G401 (cell line): ENCODE results near the gene MAFG. TPM values are rescaled to one million over a fixed set of nuclear protein-coding genes. Genes with fewer than 3 reads are reported as not detected.
"Not testable (repeated sequence)": the region's sequence is repeated elsewhere in the genome, so short reads cannot be mapped to it uniquely, and the experiment has no call there.

ENCODE experiments used
- DNase-seq: peaks from one replicate; pipeline ENCODE4 v3.0.0-alpha.2; 2015; ENCODE audit warnings: low spot score
- in situ Hi-C: cut with HindIII; loops from 2 replicates; pipeline ENCODE4 v1.10.0; 2016; ENCODE audit warnings: low sequenced_read_pairs, mixed read lengths
- total RNA-seq: library from RNA; depleted of rRNA; stranded (reverse); fragments of >200 nt; shearing (Covaris generic); gene quantifications from 2 replicates; pipeline ENCODE4 v1.2.3, GENCODE V29; 2014

MAFG gene
- total RNA-seq, 1 experiment from 2014 or later, result 15.6 TPM

DNA sequence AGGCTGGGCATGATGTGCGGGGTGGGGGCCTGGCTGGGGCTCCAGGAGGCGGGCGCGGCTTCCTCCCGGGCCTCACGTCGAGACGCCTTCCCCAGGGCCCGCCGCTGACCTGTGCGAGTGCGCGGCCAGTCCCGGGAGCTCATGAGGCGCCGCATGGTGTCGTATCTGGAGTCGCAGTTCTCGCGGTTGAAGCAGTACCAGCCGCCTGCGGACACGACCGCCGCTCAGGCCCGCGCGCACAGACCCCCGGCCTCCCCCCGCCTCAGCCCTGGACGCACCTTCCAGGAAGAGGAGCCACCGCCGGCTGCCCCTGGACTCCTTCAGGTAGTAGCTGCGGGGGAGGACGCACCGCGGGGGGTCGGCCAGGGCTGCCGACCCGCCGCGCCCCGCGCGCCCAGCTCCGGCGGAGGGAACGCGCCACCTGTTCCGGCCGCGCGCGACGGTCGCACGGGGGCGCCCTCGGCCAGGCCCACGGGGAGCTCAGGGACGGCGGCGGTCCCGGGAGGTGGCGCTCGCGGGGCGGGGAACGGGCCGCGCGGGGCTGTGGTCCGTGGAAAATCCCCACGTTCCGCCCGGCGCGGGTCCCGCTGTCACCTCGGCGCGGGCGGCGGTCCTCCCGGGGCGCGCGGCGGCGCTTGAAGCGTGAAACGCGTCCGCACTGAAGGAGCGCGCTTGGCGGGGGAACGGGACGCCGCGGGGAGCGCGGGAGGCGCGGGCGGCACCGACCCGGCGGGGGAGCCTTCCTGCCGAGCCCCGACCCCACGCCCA lies 32.0 kb upstream of the MAFG start:
- in situ Hi-C loops, result no loop called here
- peak; percentile 34 for DNase-seq

GRCh38 chr17:81958633-81959342 lies 31.3 kb upstream of the MAFG start:
- in situ Hi-C loops, result no loop called here
- no peak for DNase-seq

DNA sequence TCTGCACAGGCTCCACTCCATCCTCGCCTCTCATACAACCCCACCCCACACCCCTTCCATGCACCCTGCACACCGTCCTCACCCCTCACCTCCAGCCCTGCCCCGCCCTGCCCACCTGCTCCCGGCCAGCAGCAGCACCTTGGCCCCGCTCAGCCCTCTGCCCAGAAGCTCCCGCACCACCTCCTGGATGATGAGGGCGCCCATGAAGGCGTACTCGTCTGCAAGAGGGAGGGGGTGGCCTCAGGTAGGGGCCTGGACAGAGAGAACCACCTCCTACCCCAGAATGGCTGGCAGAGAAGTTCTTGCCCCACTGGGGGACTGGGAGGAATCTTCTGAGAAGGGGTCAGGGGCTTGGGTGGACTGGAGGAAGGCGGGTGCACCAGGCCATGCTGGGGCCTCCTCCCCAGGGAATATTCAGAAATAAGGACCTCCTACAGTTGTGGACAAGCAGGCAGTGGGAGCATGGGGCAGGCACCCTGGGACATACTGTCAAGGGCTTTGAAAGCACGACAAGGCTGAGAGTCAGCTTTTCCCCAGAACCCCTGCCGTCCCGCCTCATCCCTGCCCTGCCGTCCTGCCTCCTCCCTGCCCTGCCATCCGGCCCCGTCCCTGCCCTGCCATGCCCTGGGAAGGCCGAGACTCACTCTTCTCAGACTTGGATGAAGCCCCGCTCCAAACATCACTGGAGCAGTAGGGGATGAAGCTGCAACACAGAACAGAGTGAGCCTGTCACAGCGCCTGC lies 30.3 kb upstream of the MAFG start:
- DNase-seq, result no peak
- in situ Hi-C loops, result no loop called here

GRCh38 chr17:81956607-81957589 lies 29.4 kb upstream of the MAFG start:
- in situ Hi-C loops, result no loop called here
- DNase-seq, result no peak

DNA sequence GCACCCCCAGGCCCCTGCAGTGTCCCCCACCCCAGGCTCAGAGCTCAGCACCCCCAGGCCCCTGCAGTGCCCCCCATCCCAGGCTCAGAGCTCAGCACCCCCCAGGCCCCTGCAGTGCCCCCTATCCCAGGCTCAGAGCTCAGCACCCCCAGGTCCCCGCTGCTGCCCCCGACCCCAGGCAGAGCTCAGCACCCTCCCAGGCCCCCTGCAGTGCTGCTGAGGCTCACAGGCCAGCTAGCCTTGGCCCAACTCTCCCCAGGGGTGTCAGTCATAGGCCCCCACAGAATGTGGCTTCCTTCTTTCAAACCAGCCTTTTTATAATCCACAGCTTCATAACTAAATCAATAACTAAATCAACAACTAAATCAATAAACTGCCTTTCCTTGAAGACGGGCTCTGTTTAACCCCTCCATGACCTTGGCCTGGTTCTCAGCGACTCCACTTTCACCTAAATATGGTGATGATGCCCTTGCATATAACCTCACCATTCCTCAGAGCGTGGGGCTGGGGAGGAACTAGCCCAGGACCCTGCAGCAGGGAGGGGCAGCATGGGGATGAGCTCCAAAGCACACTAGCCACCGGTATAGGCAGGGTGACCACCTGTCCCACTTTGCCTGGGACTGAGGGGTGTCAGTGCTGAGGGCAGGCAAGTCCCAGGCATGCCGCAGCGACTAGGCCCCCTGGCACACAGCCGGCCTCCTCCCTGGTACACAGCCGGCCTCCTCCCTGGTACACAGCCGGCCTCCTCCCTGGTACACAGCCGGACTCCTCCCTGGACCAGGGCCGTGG lies 28.4 kb upstream of the MAFG start:
- DNase-seq, result no peak
- in situ Hi-C loops, result no loop called here

DNA sequence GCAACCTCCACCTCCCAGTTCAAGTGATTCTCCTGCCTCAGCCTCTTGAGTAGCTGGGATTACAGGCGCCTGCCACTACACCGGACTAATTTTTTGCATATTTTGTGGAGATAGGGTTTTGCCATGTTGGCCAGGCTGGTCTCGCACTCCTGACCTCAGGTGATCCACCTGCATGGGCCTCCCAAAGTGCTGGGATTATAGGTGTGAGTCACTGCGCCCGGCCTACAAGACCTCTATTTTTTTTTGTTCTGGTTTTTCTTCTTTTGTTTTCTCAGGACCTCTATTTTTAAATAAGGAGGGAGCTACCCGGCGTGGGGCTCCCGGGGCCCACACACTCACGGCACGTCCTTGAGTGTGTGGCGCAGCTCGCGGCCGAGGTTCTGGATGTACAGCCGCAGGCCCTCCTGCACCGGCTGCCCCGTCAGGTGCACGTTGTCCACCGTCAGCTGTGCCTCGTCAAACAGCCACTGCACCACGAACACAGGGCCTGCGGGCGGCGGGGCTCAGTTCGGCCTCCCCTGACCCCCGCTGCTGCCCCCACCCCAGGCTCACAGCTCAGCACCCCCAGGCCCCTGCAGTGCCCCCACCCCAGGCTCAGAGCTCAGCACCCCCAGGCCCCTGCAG lies 27.6 kb upstream of the MAFG start:
- in situ Hi-C loops, result no loop called here
- no peak for DNase-seq

DNA sequence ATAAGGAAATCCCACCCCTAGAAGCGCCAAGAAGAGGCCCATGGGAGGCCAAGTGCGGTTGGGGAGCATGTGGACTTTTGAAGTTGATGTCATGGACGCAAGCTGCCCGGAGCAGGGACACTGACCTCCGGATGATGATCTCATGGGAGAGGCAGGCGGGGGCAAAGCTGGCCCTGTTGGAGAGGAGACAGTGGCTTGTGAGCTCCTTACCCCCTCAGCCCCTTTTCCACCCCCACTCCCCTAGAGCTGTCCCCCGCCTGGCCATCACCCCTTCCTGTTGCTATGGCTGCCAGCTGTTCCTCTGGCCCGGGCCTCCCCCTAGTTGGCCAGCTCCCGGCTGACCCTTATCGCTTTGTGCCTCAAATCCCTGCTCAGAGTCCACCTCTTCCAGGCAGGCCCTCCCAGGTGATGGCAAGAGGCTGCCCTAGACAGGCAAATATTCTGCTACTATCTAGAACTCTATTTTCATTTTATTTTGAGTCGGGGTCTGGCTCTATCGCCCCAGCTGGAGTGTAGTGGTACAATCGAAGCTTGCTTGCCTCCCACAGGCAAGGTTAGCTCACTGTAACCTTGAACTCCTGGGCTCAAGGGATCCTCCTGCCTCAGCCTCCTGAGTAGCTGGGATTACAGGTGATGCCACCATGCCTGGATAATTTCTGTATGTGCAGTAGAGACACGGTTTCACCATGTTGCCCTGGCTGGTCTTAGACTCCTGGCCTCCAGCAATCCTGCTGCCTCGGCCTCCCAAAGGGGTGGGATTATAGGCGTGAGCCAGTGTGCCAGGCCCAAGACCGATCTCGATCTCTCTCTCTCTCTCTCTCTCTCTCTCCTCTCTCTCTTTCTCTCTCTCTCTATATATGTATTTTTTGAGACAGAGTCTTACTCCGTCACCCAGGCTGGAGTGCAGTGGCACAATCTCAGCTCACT lies 26.9 kb upstream of the MAFG start:
- in situ Hi-C loops, result no loop called here
- DNase-seq, result no peak

GRCh38 chr17:81953443-81953842 lies 25.9 kb upstream of the MAFG start:
- DNase-seq, in situ Hi-C loops: not testable (repeated sequence)

GRCh38 chr17:81952792-81953228 lies 25.3 kb upstream of the MAFG start:
- DNase-seq, result no peak

GRCh38 chr17:81951785-81952684 lies 24.5 kb upstream of the MAFG start:
- in situ Hi-C loops, result no loop called here
- DNase-seq, result no peak

More at GRCh38 chr17:81952792-81953228, 25.3 kb upstream of the MAFG start:
- in situ Hi-C loops, result no loop called here

- in situ Hi-C loops, result no loop called here
- no peak for DNase-seq
These were observed 23.0 kb upstream of the MAFG start for GRCh38 chr17:81950501-81950900.

DNA sequence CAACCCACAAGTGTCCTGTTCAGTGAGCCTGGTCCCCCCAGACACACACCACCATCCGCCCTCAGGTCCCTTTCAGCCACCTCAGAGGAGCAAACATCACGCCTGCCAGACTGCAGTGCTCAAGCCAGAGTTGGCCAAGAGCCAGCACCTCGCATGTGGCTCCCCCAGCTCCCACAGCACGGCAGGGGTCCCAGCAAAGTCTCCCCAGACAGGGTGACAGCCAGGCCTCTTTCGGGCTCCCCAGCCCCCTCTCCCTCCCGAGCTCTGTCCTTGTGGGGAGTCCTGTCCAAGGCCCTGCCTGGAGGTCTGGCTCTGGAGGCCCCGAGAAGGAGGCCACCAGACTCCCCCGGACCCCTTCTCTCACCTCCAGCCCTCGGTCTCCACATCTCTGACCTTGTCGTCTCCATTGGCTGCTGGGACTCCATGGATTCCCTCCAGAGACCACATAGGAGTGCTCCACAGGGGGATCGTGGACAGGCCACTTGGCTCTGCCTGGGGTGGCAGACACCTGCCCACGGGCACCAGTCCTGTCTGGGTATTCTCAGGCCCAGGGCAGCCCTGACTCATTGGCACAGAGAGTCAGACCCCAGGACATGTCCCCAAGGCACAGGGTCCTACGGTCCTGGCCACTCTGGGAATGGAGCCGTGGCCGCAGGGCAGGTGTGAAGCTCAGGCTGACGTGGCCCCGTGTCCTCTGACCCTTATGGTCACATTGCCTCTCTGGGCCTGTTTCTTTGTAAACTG lies 21.3 kb upstream of the MAFG start:
- in situ Hi-C loops, result no loop called here
- DNase-seq, result no peak

DNA sequence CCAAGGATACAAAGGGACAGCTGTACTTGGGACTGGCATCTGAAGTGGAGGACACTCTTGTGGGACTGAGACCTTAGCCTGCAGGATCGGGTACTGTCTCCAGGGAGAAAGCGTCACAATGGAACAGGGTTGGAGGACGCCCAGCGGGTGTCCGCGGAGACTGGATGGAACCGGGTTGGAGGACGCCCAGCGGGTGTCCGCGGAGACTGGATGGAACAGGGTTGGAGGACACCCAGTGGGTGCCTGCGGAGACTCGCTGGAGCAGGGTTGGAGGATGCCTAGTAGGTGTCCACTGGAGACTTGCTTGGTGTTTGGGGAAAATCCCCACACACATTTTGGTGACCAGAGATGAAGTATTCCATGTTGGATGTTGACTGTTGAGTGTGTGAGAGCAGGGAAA lies 19.7 kb upstream of the MAFG start, which contains the start of gene MYADML2:
Gene MYADML2 (minus strand): TSS at position 45 of the 400 bp plus-strand sequence. CDS start 5,492 bp downstream, outside the sequence.
- DNase-seq, result no peak
- in situ Hi-C loops, result no loop called here

- in situ Hi-C loops, result no loop called here
These were observed 17.3 kb upstream of the MAFG start for GRCh38 chr17:81944858-81945257.

DNA sequence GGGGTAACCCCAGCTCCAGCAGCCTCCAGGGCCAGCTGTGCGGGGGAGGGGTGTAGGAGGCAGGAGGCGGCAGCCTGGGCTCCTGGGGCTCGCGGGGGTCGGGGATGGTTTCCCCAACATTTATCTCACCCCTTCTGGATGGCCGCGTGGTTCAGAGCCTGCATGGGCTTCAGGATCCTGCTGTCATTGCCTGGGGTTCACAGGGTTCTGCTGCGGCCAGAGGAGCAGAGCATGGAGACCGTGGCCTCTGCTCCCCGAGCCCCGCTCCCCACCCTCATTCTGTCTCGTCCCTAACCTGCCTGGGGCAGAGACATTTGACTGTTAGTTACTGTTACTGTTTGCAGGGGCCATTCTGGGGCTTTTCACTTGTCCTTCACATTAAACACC lies 14.6 kb upstream of the MAFG start:
- in situ Hi-C loops, result no loop called here
- no peak for DNase-seq

More at GRCh38 chr17:81944858-81945257, 17.3 kb upstream of the MAFG start:
- DNase-seq, result no peak
